Measurements from ENCODE around the gene TREH.

The TREH gene

GRCh38 chr11:118645066-118645715, 34.3 kb downstream of the TREH start:
- H3K9me3 ChIP-seq (ENCODE audit: control insufficient read depth, insufficient read depth, low read length), result no peaks in the 10 kb centered on the region
- H3K27ac ChIP-seq (ENCODE audit: low read depth, low read length), result no peak overlapping the region
- H3K4me1 ChIP-seq (ENCODE audit: control insufficient read depth, insufficient read depth, low read length), result no peaks in the 10 kb centered on the region
- no peaks in the 10 kb centered on the region for H3K27me3 ChIP-seq (ENCODE audit: control insufficient read depth, insufficient read depth, low read length)
- no peak overlapping the region for H3K9ac ChIP-seq (ENCODE audit: low read depth, low read length)
- H3K36me3 ChIP-seq (ENCODE audit: control insufficient read depth, insufficient read depth, low read length), result peaks cover 92% of the 10 kb centered on the region
- H3K4me3 ChIP-seq (ENCODE audit: low read depth, low read length), result no peak overlapping the region

- H3K9ac ChIP-seq (ENCODE audit: low read depth, low read length), result no peak overlapping the region
- peaks cover 91% of the 10 kb centered on the region for H3K36me3 ChIP-seq (ENCODE audit: control insufficient read depth, insufficient read depth, low read length)
- H3K27me3 ChIP-seq (ENCODE audit: control insufficient read depth, insufficient read depth, low read length), result no peaks in the 10 kb centered on the region
- H3K27ac ChIP-seq (ENCODE audit: low read depth, low read length), result no peak overlapping the region
- no peak overlapping the region for H3K4me3 ChIP-seq (ENCODE audit: low read depth, low read length)
- H3K4me1 ChIP-seq (ENCODE audit: control insufficient read depth, insufficient read depth, low read length), result no peaks in the 10 kb centered on the region
- H3K9me3 ChIP-seq (ENCODE audit: control insufficient read depth, insufficient read depth, low read length), result no peaks in the 10 kb centered on the region
These were observed 35.0 kb downstream of the TREH start for GRCh38 chr11:118644496-118644895.

- H3K9me3 ChIP-seq (ENCODE audit: control insufficient read depth, insufficient read depth, low read length), result no peaks in the 10 kb centered on the region
- no peaks in the 10 kb centered on the region for H3K27me3 ChIP-seq (ENCODE audit: control insufficient read depth, insufficient read depth, low read length)
- no peaks in the 10 kb centered on the region for H3K4me1 ChIP-seq (ENCODE audit: control insufficient read depth, insufficient read depth, low read length)
- H3K27ac ChIP-seq (ENCODE audit: low read depth, low read length), result no peak overlapping the region
- peaks cover 92% of the 10 kb centered on the region for H3K36me3 ChIP-seq (ENCODE audit: control insufficient read depth, insufficient read depth, low read length)
- no peak overlapping the region for H3K4me3 ChIP-seq (ENCODE audit: low read depth, low read length)
- no peak overlapping the region for H3K9ac ChIP-seq (ENCODE audit: low read depth, low read length)
These were observed 35.5 kb downstream of the TREH start for GRCh38 chr11:118643995-118644345.

- H3K9ac ChIP-seq (ENCODE audit: low read depth, low read length), result no peak overlapping the region
- H3K27ac ChIP-seq (ENCODE audit: low read depth, low read length), result no peak overlapping the region
- no peak overlapping the region for H3K4me3 ChIP-seq (ENCODE audit: low read depth, low read length)
- H3K27me3 ChIP-seq (ENCODE audit: control insufficient read depth, insufficient read depth, low read length), result no peaks in the 10 kb centered on the region
- H3K9me3 ChIP-seq (ENCODE audit: control insufficient read depth, insufficient read depth, low read length), result no peaks in the 10 kb centered on the region
- H3K36me3 ChIP-seq (ENCODE audit: control insufficient read depth, insufficient read depth, low read length), result peaks cover 92% of the 10 kb centered on the region
- H3K4me1 ChIP-seq (ENCODE audit: control insufficient read depth, insufficient read depth, low read length), result no peaks in the 10 kb centered on the region
These were observed 36.1 kb downstream of the TREH start for GRCh38 chr11:118643142-118643994.

GRCh38 chr11:118641397-118642019, 37.9 kb downstream of the TREH start:
- Histone ChIP-seq H3K27ac (ENCODE audit: low read depth, low read length) (no peak overlapping the region), H3K9me3 (ENCODE audit: control insufficient read depth, insufficient read depth, low read length) (no peaks in the 10 kb centered on the region)

GRCh38 chr11:118640332-118641154, 38.9 kb downstream of the TREH start:
- peaks cover 92% of the 10 kb centered on the region for H3K36me3 ChIP-seq (ENCODE audit: control insufficient read depth, insufficient read depth, low read length)
- H3K27ac ChIP-seq (ENCODE audit: low read depth, low read length), result no peak overlapping the region
- no peaks in the 10 kb centered on the region for H3K9me3 ChIP-seq (ENCODE audit: control insufficient read depth, insufficient read depth, low read length)
- H3K4me1 ChIP-seq (ENCODE audit: control insufficient read depth, insufficient read depth, low read length), result peaks cover 15% of the 10 kb centered on the region
- H3K27me3 ChIP-seq (ENCODE audit: control insufficient read depth, insufficient read depth, low read length), result no peaks in the 10 kb centered on the region
- H3K4me3 ChIP-seq (ENCODE audit: low read depth, low read length), result no peak overlapping the region
- H3K9ac ChIP-seq (ENCODE audit: low read depth, low read length), result no peak overlapping the region

More at GRCh38 chr11:118641397-118642019, 37.9 kb downstream of the TREH start:
- Histone ChIP-seq H3K4me3 (ENCODE audit: low read depth, low read length) (no peak overlapping the region), H3K27me3 (ENCODE audit: control insufficient read depth, insufficient read depth, low read length) (no peaks in the 10 kb centered on the region), H3K36me3 (ENCODE audit: control insufficient read depth, insufficient read depth, low read length) (peaks cover 92% of the 10 kb centered on the region), H3K9ac (ENCODE audit: low read depth, low read length) (no peak overlapping the region), H3K4me1 (ENCODE audit: control insufficient read depth, insufficient read depth, low read length) (peaks cover 5% of the 10 kb centered on the region; the same call in 1 of the 2 replicates)

GRCh38 chr11:118639899-118640298, 39.6 kb downstream of the TREH start:
- H3K9me3 ChIP-seq (ENCODE audit: control insufficient read depth, insufficient read depth, low read length), result no peaks in the 10 kb centered on the region
- H3K36me3 ChIP-seq (ENCODE audit: control insufficient read depth, insufficient read depth, low read length), result peaks cover 86% of the 10 kb centered on the region
- no peaks in the 10 kb centered on the region for H3K27me3 ChIP-seq (ENCODE audit: control insufficient read depth, insufficient read depth, low read length)
- H3K9ac ChIP-seq (ENCODE audit: low read depth, low read length), result no peak overlapping the region
- peaks cover 20% of the 10 kb centered on the region for H3K4me1 ChIP-seq (ENCODE audit: control insufficient read depth, insufficient read depth, low read length)
- no peak overlapping the region for H3K4me3 ChIP-seq (ENCODE audit: low read depth, low read length)
- no peak overlapping the region for H3K27ac ChIP-seq (ENCODE audit: low read depth, low read length)

- no peak overlapping the region for H3K27ac ChIP-seq (ENCODE audit: low read depth, low read length)
- peaks cover 74% of the 10 kb centered on the region for H3K36me3 ChIP-seq (ENCODE audit: control insufficient read depth, insufficient read depth, low read length)
- no peaks in the 10 kb centered on the region for H3K27me3 ChIP-seq (ENCODE audit: control insufficient read depth, insufficient read depth, low read length)
- H3K9me3 ChIP-seq (ENCODE audit: control insufficient read depth, insufficient read depth, low read length), result no peaks in the 10 kb centered on the region
- no peak overlapping the region for H3K9ac ChIP-seq (ENCODE audit: low read depth, low read length)
- no peak overlapping the region for H3K4me3 ChIP-seq (ENCODE audit: low read depth, low read length)
- H3K4me1 ChIP-seq (ENCODE audit: control insufficient read depth, insufficient read depth, low read length), result peaks cover 27% of the 10 kb centered on the region
These were observed 40.7 kb downstream of the TREH start for GRCh38 chr11:118638726-118639125.

GRCh38 chr11:118636569-118637290, 42.7 kb downstream of the TREH start:
- Histone ChIP-seq H3K4me1 (ENCODE audit: control insufficient read depth, insufficient read depth, low read length) (peaks cover 31% of the 10 kb centered on the region), H3K9ac (ENCODE audit: low read depth, low read length) (no peak overlapping the region), H3K36me3 (ENCODE audit: control insufficient read depth, insufficient read depth, low read length) (peaks cover 66% of the 10 kb centered on the region), H3K27ac (ENCODE audit: low read depth, low read length) (no peak overlapping the region), H3K27me3 (ENCODE audit: control insufficient read depth, insufficient read depth, low read length) (no peaks in the 10 kb centered on the region), H3K4me3 (ENCODE audit: low read depth, low read length) (no peak overlapping the region), H3K9me3 (ENCODE audit: control insufficient read depth, insufficient read depth, low read length) (no peaks in the 10 kb centered on the region)

GRCh38 chr11:118635642-118636041, 43.8 kb downstream of the TREH start:
- H3K9ac ChIP-seq (ENCODE audit: low read depth, low read length), result peak overlapping the region; percentile 84
- H3K36me3 ChIP-seq (ENCODE audit: control insufficient read depth, insufficient read depth, low read length), result peaks cover 65% of the 10 kb centered on the region
- no peaks in the 10 kb centered on the region for H3K27me3 ChIP-seq (ENCODE audit: control insufficient read depth, insufficient read depth, low read length)
- peaks cover 31% of the 10 kb centered on the region for H3K4me1 ChIP-seq (ENCODE audit: control insufficient read depth, insufficient read depth, low read length)
- no peaks in the 10 kb centered on the region for H3K9me3 ChIP-seq (ENCODE audit: control insufficient read depth, insufficient read depth, low read length)
- H3K4me3 ChIP-seq (ENCODE audit: low read depth, low read length), result peak overlapping the region; percentile 65
- H3K27ac ChIP-seq (ENCODE audit: low read depth, low read length), result peak overlapping the region; percentile 89
